ENCODE measurements around the gene UNC119.

GRCh38 chr17:28547096-28547622 is 5.3 kb downstream of the UNC119 start:
- TF ChIP-seq SNAI2 (CRISPR knock-in tag; IDR thresholded peaks at IDR 0.05) (no peak), ARNTL (CRISPR knock-in tag; IDR thresholded peaks at IDR 0.05; ENCODE audit: borderline replicate concordance, low read depth) (no peak), ZFP30 (CRISPR knock-in tag; IDR thresholded peaks at IDR 0.05) (no peak), TSHZ2 (CRISPR knock-in tag; IDR thresholded peaks at IDR 0.05) (no peak), PPARA (CRISPR knock-in tag; IDR thresholded peaks at IDR 0.05; ENCODE audit: borderline replicate concordance) (no peak), ZC3H10 (CRISPR knock-in tag; IDR thresholded peaks at IDR 0.05) (no peak), ZNF70 (CRISPR knock-in tag; IDR thresholded peaks at IDR 0.05) (no peak), PATZ1 (CRISPR knock-in tag; IDR thresholded peaks at IDR 0.05; ENCODE audit: borderline replicate concordance) (no peak), ZNF565 (CRISPR knock-in tag; conservative IDR thresholded peaks at IDR 0.05; ENCODE audit: low read depth) (no peak), RARB (CRISPR knock-in tag; IDR thresholded peaks at IDR 0.05) (no peak), TCF4 (CRISPR knock-in tag; IDR thresholded peaks at IDR 0.05; ENCODE audit: borderline replicate concordance) (no peak)

Measured in SK-N-SH treated with all-trans-retinoic acid at 6 μM for 48 hours (cell line).